MM.1S (cell line): ENCODE data around the gene BLTP3B.

ENCODE experiments used
- DNase-seq: peaks from one replicate; pipeline ENCODE4 v3.0.0-alpha.2; 2015
- H2AFZ ChIP-seq: fragments of 300-600 bp; sonication (generic); 2 replicates; pipeline ENCODE4 v1.6.0; 2016; ENCODE audit warnings: antibody characterized with exemption, low read length
- H3F3A ChIP-seq: fragments of 300-600 bp; sonication (generic); 2 replicates; pipeline ENCODE4 v1.6.1; 2016; ENCODE audit warnings: mild to moderate bottlenecking, antibody characterized with exemption, low read length, moderate library complexity, mixed read lengths; ENCODE audit not compliant: insufficient read depth
- H3K27ac ChIP-seq: fragments of 300-600 bp; sonication (generic); 2 replicates; pipeline ENCODE4 v1.5.1; 2016; ENCODE audit warnings: mild to moderate bottlenecking, low read length
- H3K27me3 ChIP-seq: fragments of 300-600 bp; sonication (generic); replicated peaks from 2 replicates; pipeline ENCODE4 v1.6.0; 2016; ENCODE audit warnings: low read length; ENCODE audit not compliant: insufficient read depth
- H3K36me3 ChIP-seq: fragments of 300-600 bp; sonication (generic); replicated peaks from 2 replicates; pipeline ENCODE4 v1.6.1; 2016; ENCODE audit warnings: mild to moderate bottlenecking, low read length, mixed read lengths; ENCODE audit not compliant: insufficient read depth
- H3K4me1 ChIP-seq: fragments of 300-600 bp; sonication (generic); 2 replicates; pipeline ENCODE4 v1.6.1; 2016; ENCODE audit warnings: low read length, mixed read lengths
- H3K4me2 ChIP-seq: fragments of 300-600 bp; sonication (generic); 2 replicates; pipeline ENCODE4 v1.6.0; 2016; ENCODE audit warnings: low read depth, low read length
- H3K4me3 ChIP-seq: fragments of 300-600 bp; sonication (generic); 2 replicates; pipeline ENCODE4 v1.5.1; 2016; ENCODE audit warnings: low read length, mixed read lengths
- H3K79me2 ChIP-seq: fragments of 300-600 bp; sonication (generic); 2 replicates; pipeline ENCODE4 v1.6.1; 2016; ENCODE audit warnings: mixed run types, low read length, mixed read lengths
- H3K9ac ChIP-seq: fragments of 300-600 bp; sonication (generic); 2 replicates; pipeline ENCODE4 v1.6.1; 2016; ENCODE audit warnings: low read length, mixed read lengths
- H3K9me2 ChIP-seq: fragments of 300-600 bp; sonication (generic); replicated peaks from 2 replicates; pipeline ENCODE4 v1.6.1; 2016; ENCODE audit warnings: mild to moderate bottlenecking, low read length, mixed read lengths; ENCODE audit not compliant: insufficient read depth
- H3K9me3 ChIP-seq: fragments of 300-600 bp; sonication (generic); replicated peaks from 2 replicates; pipeline ENCODE4 v1.6.1; 2016; ENCODE audit warnings: mild to moderate bottlenecking, low read length, mixed read lengths; ENCODE audit not compliant: insufficient read depth
- H4K20me1 ChIP-seq: fragments of 300-600 bp; sonication (generic); 2 replicates; pipeline ENCODE4 v1.6.1; 2016; ENCODE audit warnings: mild to moderate bottlenecking, low read length, moderate library complexity, mixed read lengths; ENCODE audit not compliant: insufficient read depth
- CTCF ChIP-seq: fragments of 300-600 bp; sonication (generic); IDR thresholded peaks from 2 replicates; pipeline ENCODE4 v1.5.1; 2016; ENCODE audit warnings: antibody characterized with exemption, low read length, mixed read lengths
- EZH2 ChIP-seq: fragments of 300-600 bp; sonication (generic); optimal IDR thresholded peaks from 2 replicates; pipeline ENCODE3; 2017; ENCODE audit warnings: low read depth, mild to moderate bottlenecking, antibody characterized with exemption, low read length, mixed read lengths
- EZH2phosphoT487 ChIP-seq: fragments of 300-600 bp; sonication (generic); IDR thresholded peaks from 2 replicates; pipeline ENCODE4 v1.6.1; 2018; ENCODE audit warnings: antibody characterized with exemption, low read length

Gene BLTP3B

GRCh38 chr12:100159391-100160104, 16.9 kb upstream of the BLTP3B start:
- H3K9ac ChIP-seq, result no peak overlapping the region

GRCh38 chr12:100158535-100158934, 15.9 kb upstream of the BLTP3B start:
- Histone ChIP-seq H3K4me1 (no peaks in the 10 kb centered on the region), H3K4me2 (no peak overlapping the region), H3K27ac (no peak overlapping the region), H2AFZ (no peak overlapping the region), H3K27me3 (no peaks in the 10 kb centered on the region), H4K20me1 (no peaks in the 10 kb centered on the region), H3K9me3 (no peaks in the 10 kb centered on the region), H3K36me3 (no peaks in the 10 kb centered on the region), H3K4me3 (no peak overlapping the region), H3K9ac (no peak overlapping the region), H3K9me2 (no peaks in the 10 kb centered on the region), H3F3A (no peaks in the 10 kb centered on the region), H3K79me2 (no peaks in the 10 kb centered on the region)
- DNase-seq, result no peak
- TF ChIP-seq EZH2phosphoT487 (no peak), EZH2 (no peak), CTCF (no peak)

More at GRCh38 chr12:100159391-100160104, 16.9 kb upstream of the BLTP3B start:
- no peak for DNase-seq
- Histone ChIP-seq H3K4me3 (no peak overlapping the region), H4K20me1 (no peaks in the 10 kb centered on the region), H3K9me2 (no peaks in the 10 kb centered on the region), H3K79me2 (no peaks in the 10 kb centered on the region), H3K36me3 (no peaks in the 10 kb centered on the region), H3K9me3 (no peaks in the 10 kb centered on the region), H3K27ac (no peak overlapping the region), H3K4me2 (no peak overlapping the region), H3K4me1 (no peaks in the 10 kb centered on the region), H3K27me3 (no peaks in the 10 kb centered on the region), H2AFZ (no peak overlapping the region), H3F3A (no peaks in the 10 kb centered on the region)
- no peak for TF ChIP-seq EZH2
- no peak for TF ChIP-seq EZH2phosphoT487
- TF ChIP-seq CTCF, result no peak

GRCh38 chr12:100157427-100157821, 14.8 kb upstream of the BLTP3B start:
- H2AFZ ChIP-seq, result no peak overlapping the region
- H3K9me2 ChIP-seq, result no peaks in the 10 kb centered on the region
- H3K27me3 ChIP-seq, result no peaks in the 10 kb centered on the region
- H3K9me3 ChIP-seq, result no peaks in the 10 kb centered on the region
- no peak for TF ChIP-seq EZH2
- no peak for TF ChIP-seq CTCF
- no peak for TF ChIP-seq EZH2phosphoT487
- H3K36me3 ChIP-seq, result no peaks in the 10 kb centered on the region
- no peaks in the 10 kb centered on the region for H4K20me1 ChIP-seq
- DNase-seq, result no peak
- H3K4me3 ChIP-seq, result no peak overlapping the region
- H3F3A ChIP-seq, result no peaks in the 10 kb centered on the region
- H3K9ac ChIP-seq, result no peak overlapping the region
- no peak overlapping the region for H3K4me2 ChIP-seq
- no peak overlapping the region for H3K27ac ChIP-seq
- H3K4me1 ChIP-seq, result no peaks in the 10 kb centered on the region
- no peaks in the 10 kb centered on the region for H3K79me2 ChIP-seq
